Gastrocnemius medialis (tissue), 4 donors: ENCODE data around the gene OCRL. TPM values are rescaled to one million over a fixed set of nuclear protein-coding genes. Genes with fewer than 3 reads are reported as not detected.

Experiments
- ATAC-seq, 2 donors: fragments of 150-250 bp; one replicate each; pipeline ENCODE4 v1.9.1; 2016
- DNase-seq, 2 donors: peaks; one replicate each; pipeline ENCODE4 v3.0.0-alpha.2; 2019
- H3K27ac ChIP-seq, 4 donors: fragments of 200-600 bp; sonication (generic); 1 replicate in 1 of 4; 2 replicates in 3 of 4; pipeline ENCODE4 v1.5.1; 2016 to 2018; ENCODE audit warnings: mild to moderate bottlenecking in 2 of 4, moderate library complexity in 1 of 4
- H3K27me3 ChIP-seq, 3 donors: fragments of 200-600 bp; sonication (generic) in 2 of 3; 1 replicate in 1 of 3; 2 replicates in 2 of 3; pipeline versions ENCODE4 v1.5.1 to v1.6.0; 2016 to 2019; ENCODE audit warnings: mild to moderate bottlenecking in 1 of 3, moderate library complexity in 1 of 3
- H3K36me3 ChIP-seq, 2 donors: fragments of 200-600 bp; sonication (generic) in 1 of 2; one replicate each; pipeline ENCODE4 v1.5.1; 2017 to 2018
- H3K4me1 ChIP-seq, 2 donors: fragments of 200-600 bp; sonication (generic) in 1 of 2; one replicate each; pipeline ENCODE4 v1.5.1; 2016 to 2017; ENCODE audit warnings: mild to moderate bottlenecking in 2 of 2
- H3K4me3 ChIP-seq, 4 donors: fragments of 200-600 bp; sonication (generic) in 3 of 4; 1 replicate in 1 of 4; 2 replicates in 3 of 4; pipeline ENCODE4 v1.5.1; 2016 to 2019; ENCODE audit warnings: mild to moderate bottlenecking in 2 of 4
- H3K9me3 ChIP-seq, 3 donors: fragments of 200-600 bp; sonication (generic) in 2 of 3; 1 replicate in 1 of 3; 2 replicates in 2 of 3; pipeline ENCODE4 v1.5.1; 2016 to 2019
- POLR2A ChIP-seq, 2 donors: fragments of 450-650 bp; IDR thresholded peaks; one replicate each; pipeline ENCODE4 v1.6.1; 2017; ENCODE audit warnings: antibody characterized with exemption in 2 of 2, mild to moderate bottlenecking in 2 of 2, moderate library complexity in 2 of 2
- in situ Hi-C, 4 donors: fragments of 200-750 bp; cut with MboI; loops; one replicate each; pipeline versions ENCODE4 v1.15.0 to v1.8.0; 2017; ENCODE audit warnings: low sequenced_read_pairs in 4 of 4
- intact Hi-C: fragments of 100-400 bp; cut with DNase I; formaldehyde crosslinking; loops from one replicate; pipeline ENCODE4 v1.15.1; 2023; ENCODE audit warnings: low total_unique reads
- total RNA-seq, 4 donors: library from RNA; depleted of rRNA; stranded (reverse); fragments of >200 nt; gene quantifications; one replicate each; pipeline versions ENCODE4 v1.1.0 to v1.2.3, GENCODE V29; 2016
- TF ChIP-seq, protein P1 (sequence below), 5 experiments: fragments of 450-650 bp in 3 of 5; fragments of 200-600 bp in 2 of 5; sonication (generic) in 2 of 5; IDR thresholded peaks in 4 of 5; conservative IDR thresholded peaks in 1 of 5; 1 replicate in 4 of 5; 2 replicates in 1 of 5; pipeline ENCODE4 v1.5.1; 2016 to 2019; ENCODE audit warnings: antibody characterized with exemption in 5 of 5, mild to moderate bottlenecking in 3 of 5, moderate library complexity in 3 of 5

Gene OCRL
- total RNA-seq, 4 donors from 2014 or later, result 6.7 to 10.8 (median 8.6) TPM

DNA sequence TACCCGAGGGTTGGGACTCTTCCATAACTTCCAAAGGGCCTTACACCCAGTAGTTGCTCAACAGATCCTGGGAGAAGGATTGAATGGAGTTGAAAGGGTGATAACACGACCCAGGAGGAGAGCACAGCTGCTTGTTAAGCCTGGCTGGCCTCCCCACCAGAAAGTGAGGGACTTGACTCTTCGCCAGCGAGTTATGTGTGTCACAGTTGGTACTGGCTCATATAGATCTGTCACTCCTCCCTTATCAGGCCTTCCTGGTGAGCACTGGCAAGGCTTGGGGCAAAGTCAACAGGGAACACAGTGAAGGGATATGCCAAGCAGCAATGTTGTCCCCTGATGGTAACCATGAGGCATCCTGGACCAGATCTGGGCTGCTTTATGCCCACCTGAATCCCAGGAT, 78.9 kb downstream of the OCRL start:
- no peaks in the 10 kb centered on the region for H3K36me3 ChIP-seq
- in situ Hi-C loops (loop anchor here (25.0 kb wide), 2 partner anchors 218 to 443 kb away; partner anchors contain the start of gene ZDHHC9 (in 1 of the 4)), intact Hi-C loops (no loop called here)
- no peaks in the 10 kb centered on the region for H3K9me3 ChIP-seq
- H3K4me3 ChIP-seq, result no peak overlapping the region
- ATAC-seq (no peak), DNase-seq (no peak)
- TF ChIP-seq, protein P1, sequence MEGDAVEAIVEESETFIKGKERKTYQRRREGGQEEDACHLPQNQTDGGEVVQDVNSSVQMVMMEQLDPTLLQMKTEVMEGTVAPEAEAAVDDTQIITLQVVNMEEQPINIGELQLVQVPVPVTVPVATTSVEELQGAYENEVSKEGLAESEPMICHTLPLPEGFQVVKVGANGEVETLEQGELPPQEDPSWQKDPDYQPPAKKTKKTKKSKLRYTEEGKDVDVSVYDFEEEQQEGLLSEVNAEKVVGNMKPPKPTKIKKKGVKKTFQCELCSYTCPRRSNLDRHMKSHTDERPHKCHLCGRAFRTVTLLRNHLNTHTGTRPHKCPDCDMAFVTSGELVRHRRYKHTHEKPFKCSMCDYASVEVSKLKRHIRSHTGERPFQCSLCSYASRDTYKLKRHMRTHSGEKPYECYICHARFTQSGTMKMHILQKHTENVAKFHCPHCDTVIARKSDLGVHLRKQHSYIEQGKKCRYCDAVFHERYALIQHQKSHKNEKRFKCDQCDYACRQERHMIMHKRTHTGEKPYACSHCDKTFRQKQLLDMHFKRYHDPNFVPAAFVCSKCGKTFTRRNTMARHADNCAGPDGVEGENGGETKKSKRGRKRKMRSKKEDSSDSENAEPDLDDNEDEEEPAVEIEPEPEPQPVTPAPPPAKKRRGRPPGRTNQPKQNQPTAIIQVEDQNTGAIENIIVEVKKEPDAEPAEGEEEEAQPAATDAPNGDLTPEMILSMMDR (IDR thresholded peaks at IDR 0.05 in 4 of 5, conservative IDR thresholded peaks at IDR 0.05 in 1 of 5), result no peak
- no peak for TF ChIP-seq POLR2A (IDR thresholded peaks at IDR 0.05)
- peaks cover 0 to 5% of the 10 kb centered on the region in 2 donors for H3K4me1 ChIP-seq
- H3K27ac ChIP-seq, result no peak overlapping the region
- H3K27me3 ChIP-seq, result no peaks in the 10 kb centered on the region

- DNase-seq (no peak), ATAC-seq (no peak)
- Histone ChIP-seq H3K9me3 (no peaks in the 10 kb centered on the region), H3K4me3 (no peak overlapping the region), H3K27ac (no peak overlapping the region), H3K36me3 (no peaks in the 10 kb centered on the region), H3K27me3 (no peaks in the 10 kb centered on the region), H3K4me1 (no peaks in the 10 kb centered on the region)
- intact Hi-C loops (no loop called here), in situ Hi-C loops (loop anchor here (25.0 kb wide), 2 partner anchors 214 to 439 kb away; partner anchors contain the start of gene ZDHHC9 (in 1 of the 4))
- TF ChIP-seq POLR2A (IDR thresholded peaks at IDR 0.05), result no peak
- TF ChIP-seq, protein P1 (IDR thresholded peaks at IDR 0.05 in 4 of 5, conservative IDR thresholded peaks at IDR 0.05 in 1 of 5), result no peak
Measured at GRCh38 chrX:129622757-129623301, 82.8 kb downstream of the OCRL start.

GRCh38 chrX:129626026-129626425, 86.0 kb downstream of the OCRL start:
- DNase-seq, result no peak
- TF ChIP-seq, protein P1 (IDR thresholded peaks at IDR 0.05 in 4 of 5, conservative IDR thresholded peaks at IDR 0.05 in 1 of 5), result no peak
- no peak for TF ChIP-seq POLR2A (IDR thresholded peaks at IDR 0.05)
- no peak for ATAC-seq
- Histone ChIP-seq H3K4me3 (no peak overlapping the region), H3K36me3 (no peaks in the 10 kb centered on the region), H3K4me1 (no peaks in the 10 kb centered on the region), H3K9me3 (no peaks in the 10 kb centered on the region), H3K27me3 (no peaks in the 10 kb centered on the region), H3K27ac (no peak overlapping the region)
- in situ Hi-C loops (loop anchor here in 1 of 4 donors (25.0 kb wide), 1 partner anchor 211 kb away; the partner anchor contains the start of gene ZDHHC9), intact Hi-C loops (no loop called here)

DNA sequence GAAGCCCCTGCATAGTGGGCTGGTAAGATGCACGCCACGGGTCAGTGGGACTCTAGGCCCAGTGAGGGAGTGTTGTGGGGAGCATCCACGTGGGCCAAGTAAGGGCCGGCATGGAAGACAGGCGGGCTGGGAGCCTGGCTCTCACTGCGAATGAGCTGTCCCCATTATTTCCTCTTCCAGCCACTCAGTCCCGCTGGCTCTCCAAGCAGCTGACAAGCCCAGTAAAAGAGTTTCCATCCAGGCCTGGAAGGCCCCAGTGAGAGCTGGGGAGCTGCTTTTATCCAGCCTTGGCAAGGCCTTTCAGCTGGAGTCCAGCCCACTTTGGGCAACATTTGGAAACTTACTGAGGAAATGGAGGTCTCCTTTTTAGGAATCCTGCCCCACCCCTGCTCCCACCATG, 89.8 kb downstream of the OCRL start:
- Histone ChIP-seq H3K27me3 (no peaks in the 10 kb centered on the region), H3K9me3 (no peaks in the 10 kb centered on the region), H3K36me3 (no peaks in the 10 kb centered on the region), H3K4me3 (no peak overlapping the region), H3K4me1 (no peaks in the 10 kb centered on the region), H3K27ac (no peak overlapping the region)
- in situ Hi-C loops (loop anchor here in 3 of 4 donors (10.0 to 25.0 kb wide), 2 partner anchors 95 to 207 kb away; partner anchors contain the start of gene ZDHHC9 (in 1 of the 3)), intact Hi-C loops (no loop called here)
- TF ChIP-seq, protein P1 (IDR thresholded peaks at IDR 0.05 in 4 of 5, conservative IDR thresholded peaks at IDR 0.05 in 1 of 5), result no peak
- TF ChIP-seq POLR2A (IDR thresholded peaks at IDR 0.05), result no peak
- DNase-seq (no peak), ATAC-seq (no peak)
